GM19455 (cell line): ENCODE data around the gene ICE2.

Experiments used
- ATAC-seq: cut with Tn5 transposase; IDR thresholded peaks from one replicate; pipeline ENCODE4 v1.9.1; 2021; ENCODE audit not compliant: unreplicated experiment

The ICE2 gene, protein sequence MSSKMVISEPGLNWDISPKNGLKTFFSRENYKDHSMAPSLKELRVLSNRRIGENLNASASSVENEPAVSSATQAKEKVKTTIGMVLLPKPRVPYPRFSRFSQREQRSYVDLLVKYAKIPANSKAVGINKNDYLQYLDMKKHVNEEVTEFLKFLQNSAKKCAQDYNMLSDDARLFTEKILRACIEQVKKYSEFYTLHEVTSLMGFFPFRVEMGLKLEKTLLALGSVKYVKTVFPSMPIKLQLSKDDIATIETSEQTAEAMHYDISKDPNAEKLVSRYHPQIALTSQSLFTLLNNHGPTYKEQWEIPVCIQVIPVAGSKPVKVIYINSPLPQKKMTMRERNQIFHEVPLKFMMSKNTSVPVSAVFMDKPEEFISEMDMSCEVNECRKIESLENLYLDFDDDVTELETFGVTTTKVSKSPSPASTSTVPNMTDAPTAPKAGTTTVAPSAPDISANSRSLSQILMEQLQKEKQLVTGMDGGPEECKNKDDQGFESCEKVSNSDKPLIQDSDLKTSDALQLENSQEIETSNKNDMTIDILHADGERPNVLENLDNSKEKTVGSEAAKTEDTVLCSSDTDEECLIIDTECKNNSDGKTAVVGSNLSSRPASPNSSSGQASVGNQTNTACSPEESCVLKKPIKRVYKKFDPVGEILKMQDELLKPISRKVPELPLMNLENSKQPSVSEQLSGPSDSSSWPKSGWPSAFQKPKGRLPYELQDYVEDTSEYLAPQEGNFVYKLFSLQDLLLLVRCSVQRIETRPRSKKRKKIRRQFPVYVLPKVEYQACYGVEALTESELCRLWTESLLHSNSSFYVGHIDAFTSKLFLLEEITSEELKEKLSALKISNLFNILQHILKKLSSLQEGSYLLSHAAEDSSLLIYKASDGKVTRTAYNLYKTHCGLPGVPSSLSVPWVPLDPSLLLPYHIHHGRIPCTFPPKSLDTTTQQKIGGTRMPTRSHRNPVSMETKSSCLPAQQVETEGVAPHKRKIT

DNA sequence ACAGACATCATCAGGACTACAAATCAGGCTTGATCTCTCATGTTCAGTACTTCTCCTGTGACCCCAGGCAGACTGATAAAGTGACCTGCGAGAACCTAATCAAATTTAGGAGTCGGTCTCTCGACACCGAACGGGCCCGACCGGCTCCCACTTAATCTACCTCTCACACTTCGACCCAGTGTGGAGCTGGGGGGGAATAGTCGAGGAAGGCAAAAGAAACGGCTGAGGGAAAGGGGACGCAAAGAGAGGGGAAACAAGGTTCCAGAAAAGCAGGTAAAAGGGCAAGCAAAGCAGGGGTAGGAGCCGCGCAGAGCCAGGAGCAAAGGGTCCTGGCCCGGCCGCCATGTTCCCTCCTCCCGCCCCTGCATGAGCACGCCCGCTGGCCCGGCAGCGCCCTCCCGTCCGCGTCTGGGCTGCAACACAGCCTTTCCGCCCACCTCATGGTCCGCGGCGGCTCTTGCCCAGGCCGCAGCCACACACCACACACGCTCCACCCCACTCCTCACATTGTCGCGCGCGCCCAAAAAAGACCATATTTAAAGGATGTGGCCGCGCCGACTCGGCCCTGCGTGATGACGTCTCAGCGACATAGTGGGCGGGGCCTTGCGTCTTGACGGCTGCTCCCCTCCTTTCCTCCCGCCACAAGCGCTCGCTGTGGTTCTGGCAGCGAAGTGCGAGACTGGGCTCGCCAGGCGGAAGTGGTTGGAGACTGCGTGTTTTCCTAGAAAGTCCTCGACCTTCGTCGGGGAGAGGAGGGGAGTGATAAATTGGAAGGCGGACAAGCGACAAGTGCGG lies at the start of gene ICE2:
Gene ICE2, minus strand, starts transcription at position 577 of the 795 bp plus-strand sequence. CDS start 1,165 bp downstream, outside the sequence.
- peak; percentile 92 for ATAC-seq

DNA sequence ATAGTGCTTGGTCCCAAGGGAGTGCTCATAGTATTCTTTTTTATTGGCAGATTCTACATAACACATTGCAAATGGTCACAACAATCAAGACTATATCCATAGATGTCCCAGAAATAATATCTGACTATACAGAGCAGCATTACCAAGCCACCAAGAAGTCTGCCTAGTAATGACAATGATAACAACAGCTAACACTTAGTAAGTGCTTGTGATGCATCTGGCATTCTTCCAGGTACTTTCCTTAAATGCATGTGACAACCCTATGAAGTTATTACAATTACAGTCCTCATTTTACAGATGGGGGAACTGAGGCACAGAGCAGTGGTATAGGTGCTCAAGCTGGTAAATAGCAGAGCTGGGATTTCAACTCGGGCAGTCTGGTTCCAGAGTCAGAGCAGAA lies 49.6 kb upstream of the ICE2 start:
- ATAC-seq = no peak

DNA sequence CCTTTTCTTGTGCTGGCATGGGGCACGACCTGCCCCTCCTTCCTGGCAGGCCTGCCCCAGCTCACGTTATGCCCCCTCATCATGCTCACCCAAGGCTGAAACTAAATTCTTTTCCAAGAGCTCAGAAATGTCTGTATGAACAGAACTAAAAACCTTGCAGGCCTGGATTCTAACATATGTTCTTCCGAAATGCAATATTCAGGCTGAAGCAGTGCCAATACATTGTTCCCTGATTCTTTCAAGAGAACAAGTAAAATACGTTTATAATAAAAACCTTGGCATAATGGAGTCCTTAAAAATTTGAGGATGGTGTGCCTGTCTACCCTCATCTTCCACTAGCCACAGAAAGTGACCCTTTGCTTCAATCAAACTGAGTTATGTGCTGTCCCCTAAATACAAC lies 48.5 kb upstream of the ICE2 start:
- no peak for ATAC-seq

DNA sequence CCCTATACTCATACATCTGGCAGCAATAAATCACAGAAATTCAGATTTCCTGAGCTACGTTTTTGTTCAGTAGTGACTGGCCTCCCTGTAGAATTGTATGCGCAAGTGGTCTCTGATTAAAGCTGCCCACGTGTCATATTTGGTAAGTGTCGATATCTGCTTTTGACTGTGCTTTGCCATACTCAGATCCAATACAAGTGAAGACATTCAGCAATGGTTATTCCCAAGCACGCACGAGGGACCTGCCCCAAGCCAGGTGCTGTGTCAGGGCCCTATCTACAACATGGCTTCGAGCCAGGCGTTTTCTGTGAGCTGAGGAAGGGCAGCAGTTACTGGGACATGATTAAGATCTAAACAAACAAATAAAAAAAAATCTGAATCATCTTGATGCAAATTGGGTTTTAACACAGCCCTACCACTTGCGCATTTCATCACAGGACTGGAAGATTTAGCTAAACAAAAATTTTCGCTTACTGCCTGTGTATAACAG lies 47.2 kb upstream of the ICE2 start:
- no peak for ATAC-seq

DNA sequence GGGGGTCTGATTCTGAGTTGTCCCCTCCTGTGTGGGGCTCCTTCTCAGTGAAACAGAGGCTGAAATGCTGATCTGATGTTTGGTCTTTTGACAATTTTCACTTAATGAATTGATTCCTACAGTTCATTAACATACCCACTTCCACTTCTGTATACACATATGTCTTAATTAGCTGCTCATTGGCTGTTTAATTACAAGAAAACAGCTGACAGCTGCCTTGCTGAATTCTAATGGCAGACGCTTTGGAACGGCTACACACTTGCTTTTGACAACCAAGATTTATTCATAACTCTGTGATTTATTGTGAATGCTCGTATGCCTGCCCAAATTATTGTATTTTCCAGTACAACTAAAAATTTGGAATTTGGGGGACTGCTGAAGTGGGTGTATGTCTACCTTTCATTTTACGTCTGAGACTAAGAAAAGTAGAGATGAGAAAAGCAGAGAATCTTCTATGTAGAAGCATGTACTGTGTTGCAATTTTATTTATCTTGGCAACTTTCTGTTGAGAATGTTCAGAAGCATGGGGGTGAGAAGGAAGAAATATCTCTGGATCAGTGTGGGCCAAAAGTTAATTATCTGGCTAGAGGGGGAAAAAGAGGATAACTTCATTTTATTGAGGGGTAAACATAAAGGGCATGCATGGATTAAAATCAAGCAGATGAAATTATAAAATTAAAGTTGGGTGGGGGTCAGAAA lies 46.5 kb upstream of the ICE2 start:
- ATAC-seq = no peak

DNA sequence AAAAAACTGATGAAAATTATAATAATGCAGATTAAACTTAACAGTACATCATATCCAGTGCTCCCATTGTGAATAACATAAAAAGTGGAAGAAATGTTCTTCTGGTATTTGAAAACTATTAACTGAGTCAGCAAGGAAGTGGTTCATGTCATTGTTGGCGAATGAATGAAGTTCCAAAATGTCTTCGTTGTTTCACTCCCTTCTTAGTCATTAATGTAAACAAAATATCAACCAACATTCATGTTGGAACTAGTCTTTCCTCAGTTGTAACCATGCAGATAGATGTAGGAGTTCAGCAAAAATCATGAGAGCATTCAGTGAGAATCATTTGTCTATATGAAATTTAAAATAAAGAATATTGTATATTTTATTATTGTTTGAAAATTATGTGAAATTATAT lies 44.1 kb upstream of the ICE2 start:
- ATAC-seq = no peak

DNA sequence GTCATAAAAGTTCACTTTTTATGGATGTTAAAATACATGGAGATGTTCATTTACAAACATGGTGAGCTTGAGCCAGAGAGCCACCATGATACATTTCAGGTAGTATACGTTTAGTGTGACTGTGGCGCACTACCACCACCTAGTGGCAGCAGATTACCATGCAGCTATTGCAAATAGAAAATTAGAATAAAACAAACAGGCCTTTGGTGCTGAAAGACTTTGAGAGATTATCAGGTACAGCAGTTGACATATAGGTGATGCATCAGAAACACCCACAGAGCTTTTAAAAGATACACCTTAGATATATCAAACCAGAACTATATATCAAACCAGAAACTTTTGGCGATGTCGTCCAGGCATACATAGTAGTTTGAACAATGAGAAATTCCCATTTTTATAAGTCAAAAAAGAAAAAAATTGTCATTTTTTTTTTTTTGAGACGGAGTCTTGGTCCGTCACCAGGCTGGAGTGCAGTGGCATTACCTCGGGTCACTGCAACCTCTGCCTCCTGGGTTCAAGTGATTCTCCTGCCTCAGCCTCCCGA lies 42.0 kb upstream of the ICE2 start:
- no peak for ATAC-seq

DNA sequence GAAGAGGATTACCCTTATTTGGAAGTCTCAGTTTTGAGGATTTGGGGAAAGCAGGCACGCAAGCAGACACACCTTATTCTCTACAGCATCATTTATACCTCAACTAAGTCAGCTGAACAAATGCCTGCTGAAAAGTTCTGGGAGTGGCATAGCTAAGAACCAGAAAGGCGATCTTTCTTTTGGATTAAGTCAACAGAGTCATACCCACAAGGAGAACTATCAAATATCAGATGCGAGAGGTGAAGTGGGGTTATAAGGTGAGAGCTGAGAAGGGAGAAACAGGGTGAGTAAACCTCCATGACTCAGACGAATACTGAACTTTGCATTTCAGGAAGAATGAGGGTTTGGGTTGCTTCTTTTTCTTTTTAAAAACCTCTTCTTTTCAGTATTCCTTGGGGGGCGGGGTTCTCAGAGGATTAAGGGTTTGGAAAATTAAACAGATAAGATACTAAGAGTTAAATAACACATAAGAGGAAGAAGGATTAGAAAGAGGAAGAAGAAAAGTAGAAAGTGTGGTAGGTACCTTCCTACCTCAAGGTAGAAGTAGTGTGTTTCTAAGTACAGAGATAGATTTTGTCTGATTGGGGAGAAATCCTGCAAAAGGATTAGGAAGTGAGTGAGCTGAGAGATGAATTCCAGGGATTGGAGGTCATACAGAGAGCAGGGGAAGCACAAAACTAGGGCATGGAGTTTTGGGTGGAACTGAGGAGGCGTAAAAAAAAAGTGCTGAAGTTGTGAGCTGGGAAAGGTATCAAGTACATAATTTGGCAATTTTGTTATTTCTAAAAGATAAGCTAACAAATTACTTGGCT lies 41.3 kb upstream of the ICE2 start:
- no peak for ATAC-seq

DNA sequence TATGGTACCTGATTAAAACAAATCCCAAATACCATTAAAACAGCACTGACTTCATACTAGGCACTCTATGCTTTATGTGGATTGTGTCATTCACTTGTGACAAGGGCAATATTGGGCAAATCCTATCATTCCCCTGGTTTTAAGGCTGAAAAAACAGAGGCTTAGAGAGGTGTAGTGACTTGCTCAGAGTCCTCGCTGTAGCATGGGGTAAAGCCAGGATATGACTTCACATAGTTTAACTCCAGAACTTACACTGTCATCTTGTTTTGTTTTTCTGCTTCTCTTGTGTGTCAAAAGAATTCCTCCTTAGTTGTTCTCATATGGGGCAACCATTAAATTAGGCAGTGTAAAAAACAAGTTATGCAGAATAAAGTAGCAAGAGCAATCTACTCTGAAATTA lies 40.3 kb upstream of the ICE2 start:
- ATAC-seq = no peak

DNA sequence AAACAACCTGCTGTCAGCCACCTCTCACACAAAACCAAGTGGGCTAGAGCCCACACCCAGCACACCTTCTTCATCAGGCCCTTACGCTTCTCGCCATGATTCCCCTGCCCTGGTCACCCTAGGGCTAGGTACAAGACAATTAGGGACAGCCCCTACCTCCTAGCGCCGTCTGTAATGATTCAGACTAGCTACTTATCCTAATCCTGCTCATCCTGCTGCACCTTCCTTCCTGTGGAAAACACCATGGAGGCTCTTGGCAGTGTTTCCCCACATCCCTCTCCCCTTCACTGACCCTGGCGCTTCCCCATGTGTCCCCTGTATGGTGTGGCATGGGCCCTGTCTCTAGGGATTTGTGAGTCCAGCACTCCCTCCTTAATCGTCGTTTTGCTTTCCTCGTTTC lies 39.6 kb upstream of the ICE2 start:
- no peak for ATAC-seq

DNA sequence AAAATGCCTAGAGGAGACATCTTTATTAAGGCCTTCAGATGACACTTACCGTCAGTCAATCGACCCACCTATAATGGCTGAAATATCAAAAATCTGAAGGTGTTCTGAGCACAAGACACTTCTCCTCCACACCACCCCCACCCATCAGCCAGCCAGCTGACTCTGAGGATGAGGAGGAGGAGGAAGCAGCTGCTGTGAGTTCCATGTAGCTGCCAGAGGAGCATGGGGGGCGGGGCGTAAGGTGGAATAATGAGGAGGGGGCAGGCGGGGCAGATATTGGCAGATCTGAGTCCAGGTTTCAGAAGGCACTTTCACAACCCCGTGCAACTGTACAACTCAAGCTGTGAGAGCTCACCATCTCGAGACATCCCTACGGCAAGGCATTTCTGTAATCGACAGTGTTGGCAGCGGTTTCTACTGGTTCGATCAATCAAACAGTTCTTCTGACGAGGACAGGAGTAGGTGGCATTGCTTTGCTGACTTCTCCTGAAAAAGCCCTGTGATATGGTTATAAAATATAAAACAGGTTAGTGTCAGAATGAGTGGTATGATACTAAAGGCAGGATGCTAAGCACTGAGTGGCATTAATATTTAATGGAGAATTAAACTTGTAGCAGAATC lies 35.4 kb upstream of the ICE2 start:
- no peak for ATAC-seq

DNA sequence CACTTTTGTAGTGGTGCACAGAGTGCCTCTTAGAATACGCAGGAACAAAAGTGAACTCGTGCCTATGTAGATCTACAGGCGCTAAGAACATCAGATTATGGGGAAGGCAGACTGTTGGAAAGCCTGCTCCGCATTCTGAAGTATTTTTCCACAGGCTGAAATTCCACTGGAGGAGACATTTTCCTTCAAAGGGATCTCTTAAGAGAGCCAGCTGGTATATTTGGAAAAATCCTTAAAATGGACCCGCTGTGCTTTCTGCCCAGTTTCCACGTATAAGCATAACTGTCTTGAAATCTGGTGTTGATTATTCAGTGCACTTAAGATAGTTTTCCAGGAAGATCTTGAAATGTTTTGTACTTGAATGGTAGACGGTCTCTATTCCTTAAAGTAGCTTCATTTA lies 34.7 kb upstream of the ICE2 start:
- ATAC-seq = no peak

DNA sequence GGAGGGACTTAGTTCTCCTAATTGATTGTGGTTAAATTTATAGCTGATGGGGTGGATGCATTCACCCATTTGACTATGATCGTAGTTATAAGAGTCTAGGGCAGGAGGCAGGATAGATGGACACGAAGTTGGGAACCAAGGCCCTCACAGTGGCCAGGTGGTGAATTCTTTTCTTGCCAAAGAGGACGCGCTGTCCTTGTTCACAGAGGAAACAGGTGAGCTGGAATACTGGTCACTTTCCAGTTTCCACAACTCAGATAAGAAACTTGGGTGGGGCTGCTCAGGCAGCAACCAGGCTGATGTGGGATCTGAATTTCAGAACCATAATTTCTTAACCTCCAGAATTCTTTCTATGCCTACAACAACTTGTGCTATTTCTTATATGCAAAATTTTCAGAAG lies 34.0 kb upstream of the ICE2 start:
- ATAC-seq = no peak

DNA sequence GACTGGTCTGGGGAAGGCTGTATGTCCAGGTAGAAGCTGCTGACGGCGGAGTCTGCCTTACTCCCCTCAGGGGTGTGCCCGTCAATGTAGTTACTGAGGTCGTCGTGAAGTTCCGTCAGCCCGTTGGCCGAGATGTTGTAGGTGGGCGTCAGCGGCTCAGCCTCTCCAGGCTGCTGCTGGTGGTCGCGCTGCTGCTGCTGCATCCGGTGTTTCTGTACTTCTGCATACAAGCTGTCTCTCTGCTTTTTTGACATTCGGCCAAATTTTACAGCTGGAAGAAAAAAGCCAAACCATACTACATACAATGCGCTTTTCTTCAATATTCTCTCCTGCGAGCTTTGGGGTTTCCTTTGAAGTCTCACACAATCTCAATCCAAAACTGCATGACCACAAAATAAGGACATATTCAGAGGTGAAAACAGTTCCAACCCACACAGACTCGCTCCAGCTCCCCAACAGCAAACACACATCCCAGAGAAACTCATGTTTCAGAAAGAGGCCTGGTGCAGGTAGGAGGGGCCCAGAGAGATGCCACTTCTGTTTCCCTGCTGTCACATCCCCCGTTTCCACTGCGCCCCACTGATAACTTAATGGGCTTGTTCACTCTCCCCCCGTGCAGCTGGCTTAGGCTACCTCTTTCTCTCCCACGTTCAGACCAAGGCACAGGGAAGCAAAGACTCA lies 32.5 kb upstream of the ICE2 start:
- no peak for ATAC-seq

DNA sequence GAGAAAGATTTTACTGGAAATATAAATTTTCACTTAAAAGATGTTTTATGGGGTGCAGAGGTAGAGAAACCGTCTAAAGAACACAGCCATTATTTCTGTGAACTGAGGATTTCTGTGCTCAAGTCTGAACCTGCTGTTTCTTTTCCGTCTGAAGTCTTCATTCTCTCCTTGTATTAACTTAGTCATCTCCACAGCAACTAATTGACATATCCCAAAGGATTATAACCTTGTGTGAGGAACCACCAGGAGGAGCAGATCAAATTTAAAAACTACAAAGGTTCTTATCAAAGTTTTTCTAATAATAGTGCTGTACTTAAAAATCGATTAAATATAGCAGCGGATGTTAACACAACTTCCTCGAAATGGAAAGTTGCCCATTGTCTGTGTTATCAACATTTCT lies 31.1 kb upstream of the ICE2 start:
- ATAC-seq = no peak

DNA sequence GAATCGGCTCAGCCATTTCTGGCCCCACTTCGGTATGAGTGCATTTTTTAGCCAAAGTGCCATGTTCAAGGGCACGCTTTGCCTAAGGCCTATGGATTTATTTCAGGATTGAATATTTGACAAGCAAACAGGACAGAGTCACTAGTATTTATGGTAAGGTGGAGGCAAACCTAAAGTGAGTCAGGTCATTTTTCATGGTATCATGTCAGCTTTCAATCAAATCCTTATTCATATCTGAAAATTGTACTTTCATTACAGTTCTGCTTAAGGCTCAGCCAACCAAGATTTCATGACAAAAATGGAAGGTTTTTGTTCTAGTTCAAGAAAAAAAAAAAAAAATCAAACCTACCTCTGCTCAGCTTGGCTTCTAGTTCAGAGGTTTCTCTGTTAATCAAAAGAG lies 30.5 kb upstream of the ICE2 start:
- ATAC-seq = no peak

DNA sequence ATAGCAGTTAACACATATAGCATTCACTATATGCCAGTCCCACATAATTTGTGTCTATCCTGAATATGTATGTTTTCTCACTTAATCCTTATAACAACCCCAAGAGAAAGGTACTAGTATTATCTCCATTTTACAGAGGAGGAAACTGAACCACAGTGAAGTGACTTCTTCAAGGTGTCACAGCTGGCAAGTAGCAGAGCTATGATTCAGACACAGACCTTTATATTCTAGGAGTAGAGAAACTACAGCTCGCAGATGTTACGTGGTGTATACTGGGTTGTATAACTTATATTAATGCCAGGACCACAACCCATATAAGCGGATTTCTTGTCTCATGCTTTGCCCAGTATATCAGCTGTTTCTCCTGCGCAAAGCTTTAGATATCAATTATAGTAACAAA lies 29.5 kb upstream of the ICE2 start:
- ATAC-seq = no peak
